ENCODE results near the gene KHDRBS2.

Gene KHDRBS2

GRCh38 chr6:62013719-62014118 is 272.3 kb downstream of the KHDRBS2 start:
- H3K4me1 ChIP-seq (ENCODE audit: control insufficient read depth, insufficient read depth, low read length): no peaks in the 10 kb centered on the region
- no peaks in the 10 kb centered on the region for H3K9me3 ChIP-seq (ENCODE audit: control insufficient read depth, low read length)
- H3K27me3 ChIP-seq (replicated peaks; ENCODE audit: control insufficient read depth, insufficient read depth, low read length): no peaks in the 10 kb centered on the region
- H3K36me3 ChIP-seq (ENCODE audit: control insufficient read depth, insufficient read depth, low read length, severe bottlenecking): no peaks in the 10 kb centered on the region
- DNase-seq (ENCODE audit: low read depth): no peak
- no peak overlapping the region for H3K9ac ChIP-seq (ENCODE audit: low read length)
- H3K4me3 ChIP-seq (ENCODE audit: low read length): no peak overlapping the region

- Histone ChIP-seq H3K36me3 (ENCODE audit: control insufficient read depth, insufficient read depth, low read length, severe bottlenecking) (no peaks in the 10 kb centered on the region), H3K27me3 (replicated peaks; ENCODE audit: control insufficient read depth, insufficient read depth, low read length) (no peaks in the 10 kb centered on the region), H3K4me3 (ENCODE audit: low read length) (no peak overlapping the region), H3K9ac (ENCODE audit: low read length) (no peak overlapping the region), H3K9me3 (ENCODE audit: control insufficient read depth, low read length) (no peaks in the 10 kb centered on the region), H3K4me1 (ENCODE audit: control insufficient read depth, insufficient read depth, low read length) (no peaks in the 10 kb centered on the region)
- no peak for DNase-seq (ENCODE audit: low read depth)
These were observed 276.6 kb downstream of the KHDRBS2 start for GRCh38 chr6:62009445-62009844.

GRCh38 chr6:61989616-61990015 is 296.4 kb downstream of the KHDRBS2 start:
- H3K9ac ChIP-seq (ENCODE audit: low read length): no peak overlapping the region
- no peaks in the 10 kb centered on the region for H3K27me3 ChIP-seq (replicated peaks; ENCODE audit: control insufficient read depth, insufficient read depth, low read length)
- H3K9me3 ChIP-seq (ENCODE audit: control insufficient read depth, low read length): no peaks in the 10 kb centered on the region
- no peaks in the 10 kb centered on the region for H3K4me1 ChIP-seq (ENCODE audit: control insufficient read depth, insufficient read depth, low read length)
- DNase-seq (ENCODE audit: low read depth): no peak
- H3K4me3 ChIP-seq (ENCODE audit: low read length): no peak overlapping the region
- H3K36me3 ChIP-seq (ENCODE audit: control insufficient read depth, insufficient read depth, low read length, severe bottlenecking): no peaks in the 10 kb centered on the region

GRCh38 chr6:61980622-61981021 is 305.4 kb downstream of the KHDRBS2 start:
- Histone ChIP-seq H3K4me1 (ENCODE audit: control insufficient read depth, insufficient read depth, low read length) (no peaks in the 10 kb centered on the region), H3K36me3 (ENCODE audit: control insufficient read depth, insufficient read depth, low read length, severe bottlenecking) (no peaks in the 10 kb centered on the region), H3K9me3 (ENCODE audit: control insufficient read depth, low read length) (no peaks in the 10 kb centered on the region), H3K4me3 (ENCODE audit: low read length) (no peak overlapping the region), H3K27me3 (replicated peaks; ENCODE audit: control insufficient read depth, insufficient read depth, low read length) (no peaks in the 10 kb centered on the region), H3K9ac (ENCODE audit: low read length) (no peak overlapping the region)
- no peak for DNase-seq (ENCODE audit: low read depth)

GRCh38 chr6:61977947-61978346 is 308.1 kb downstream of the KHDRBS2 start:
- Histone ChIP-seq H3K36me3 (ENCODE audit: control insufficient read depth, insufficient read depth, low read length, severe bottlenecking) (no peaks in the 10 kb centered on the region), H3K4me1 (ENCODE audit: control insufficient read depth, insufficient read depth, low read length) (no peaks in the 10 kb centered on the region), H3K27me3 (replicated peaks; ENCODE audit: control insufficient read depth, insufficient read depth, low read length) (no peaks in the 10 kb centered on the region), H3K9me3 (ENCODE audit: control insufficient read depth, low read length) (no peaks in the 10 kb centered on the region), H3K4me3 (ENCODE audit: low read length) (no peak overlapping the region), H3K9ac (ENCODE audit: low read length) (no peak overlapping the region)
- DNase-seq (ENCODE audit: low read depth): no peak

GRCh38 chr6:61977099-61977498 is 308.9 kb downstream of the KHDRBS2 start:
- no peaks in the 10 kb centered on the region for H3K9me3 ChIP-seq (ENCODE audit: control insufficient read depth, low read length)
- H3K4me1 ChIP-seq (ENCODE audit: control insufficient read depth, insufficient read depth, low read length): no peaks in the 10 kb centered on the region
- no peak for DNase-seq (ENCODE audit: low read depth)
- H3K4me3 ChIP-seq (ENCODE audit: low read length): no peak overlapping the region
- H3K9ac ChIP-seq (ENCODE audit: low read length): no peak overlapping the region
- no peaks in the 10 kb centered on the region for H3K27me3 ChIP-seq (replicated peaks; ENCODE audit: control insufficient read depth, insufficient read depth, low read length)
- H3K36me3 ChIP-seq (ENCODE audit: control insufficient read depth, insufficient read depth, low read length, severe bottlenecking): no peaks in the 10 kb centered on the region

- Histone ChIP-seq H3K36me3 (ENCODE audit: control insufficient read depth, insufficient read depth, low read length, severe bottlenecking) (no peaks in the 10 kb centered on the region), H3K9ac (ENCODE audit: low read length) (no peak overlapping the region), H3K4me3 (ENCODE audit: low read length) (no peak overlapping the region), H3K4me1 (ENCODE audit: control insufficient read depth, insufficient read depth, low read length) (no peaks in the 10 kb centered on the region), H3K9me3 (ENCODE audit: control insufficient read depth, low read length) (peaks cover 6% of the 10 kb centered on the region), H3K27me3 (replicated peaks; ENCODE audit: control insufficient read depth, insufficient read depth, low read length) (no peaks in the 10 kb centered on the region)
- no peak for DNase-seq (ENCODE audit: low read depth)
These were observed 326.8 kb downstream of the KHDRBS2 start for GRCh38 chr6:61959196-61959595.

GRCh38 chr6:61953851-61954250 is 332.2 kb downstream of the KHDRBS2 start:
- DNase-seq (ENCODE audit: low read depth): no peak
- Histone ChIP-seq H3K4me3 (ENCODE audit: low read length) (no peak overlapping the region), H3K27me3 (replicated peaks; ENCODE audit: control insufficient read depth, insufficient read depth, low read length) (no peaks in the 10 kb centered on the region), H3K9me3 (ENCODE audit: control insufficient read depth, low read length) (peaks cover 6% of the 10 kb centered on the region), H3K36me3 (ENCODE audit: control insufficient read depth, insufficient read depth, low read length, severe bottlenecking) (no peaks in the 10 kb centered on the region), H3K4me1 (ENCODE audit: control insufficient read depth, insufficient read depth, low read length) (no peaks in the 10 kb centered on the region), H3K9ac (ENCODE audit: low read length) (no peak overlapping the region)

- no peak overlapping the region for H3K4me3 ChIP-seq (ENCODE audit: low read length)
- no peak for DNase-seq (ENCODE audit: low read depth)
- H3K4me1 ChIP-seq (ENCODE audit: control insufficient read depth, insufficient read depth, low read length): no peaks in the 10 kb centered on the region
- H3K27me3 ChIP-seq (replicated peaks; ENCODE audit: control insufficient read depth, insufficient read depth, low read length): no peaks in the 10 kb centered on the region
- no peaks in the 10 kb centered on the region for H3K36me3 ChIP-seq (ENCODE audit: control insufficient read depth, insufficient read depth, low read length, severe bottlenecking)
- H3K9me3 ChIP-seq (ENCODE audit: control insufficient read depth, low read length): no peaks in the 10 kb centered on the region
- H3K9ac ChIP-seq (ENCODE audit: low read length): no peak overlapping the region
These were observed 334.4 kb downstream of the KHDRBS2 start for GRCh38 chr6:61951586-61951985.

GRCh38 chr6:61950811-61951210 is 335.2 kb downstream of the KHDRBS2 start:
- Histone ChIP-seq H3K27me3 (replicated peaks; ENCODE audit: control insufficient read depth, insufficient read depth, low read length) (no peaks in the 10 kb centered on the region), H3K36me3 (ENCODE audit: control insufficient read depth, insufficient read depth, low read length, severe bottlenecking) (no peaks in the 10 kb centered on the region), H3K9ac (ENCODE audit: low read length) (no peak overlapping the region), H3K4me1 (ENCODE audit: control insufficient read depth, insufficient read depth, low read length) (no peaks in the 10 kb centered on the region), H3K4me3 (ENCODE audit: low read length) (no peak overlapping the region), H3K9me3 (ENCODE audit: control insufficient read depth, low read length) (no peaks in the 10 kb centered on the region)
- DNase-seq (ENCODE audit: low read depth): no peak

- Histone ChIP-seq H3K36me3 (ENCODE audit: control insufficient read depth, insufficient read depth, low read length, severe bottlenecking) (no peaks in the 10 kb centered on the region), H3K27me3 (replicated peaks; ENCODE audit: control insufficient read depth, insufficient read depth, low read length) (no peaks in the 10 kb centered on the region), H3K4me3 (ENCODE audit: low read length) (no peak overlapping the region), H3K9ac (ENCODE audit: low read length) (no peak overlapping the region), H3K4me1 (ENCODE audit: control insufficient read depth, insufficient read depth, low read length) (no peaks in the 10 kb centered on the region), H3K9me3 (ENCODE audit: control insufficient read depth, low read length) (no peaks in the 10 kb centered on the region)
- no peak for DNase-seq (ENCODE audit: low read depth)
These were observed 336.1 kb downstream of the KHDRBS2 start for GRCh38 chr6:61949971-61950370.

- Histone ChIP-seq H3K9me3 (ENCODE audit: control insufficient read depth, low read length) (no peaks in the 10 kb centered on the region), H3K4me1 (ENCODE audit: control insufficient read depth, insufficient read depth, low read length) (no peaks in the 10 kb centered on the region), H3K27me3 (replicated peaks; ENCODE audit: control insufficient read depth, insufficient read depth, low read length) (no peaks in the 10 kb centered on the region), H3K4me3 (ENCODE audit: low read length) (no peak overlapping the region), H3K9ac (ENCODE audit: low read length) (no peak overlapping the region), H3K36me3 (ENCODE audit: control insufficient read depth, insufficient read depth, low read length, severe bottlenecking) (no peaks in the 10 kb centered on the region)
- no peak for DNase-seq (ENCODE audit: low read depth)
These were observed 336.9 kb downstream of the KHDRBS2 start for GRCh38 chr6:61949161-61949560.

Data from adipocyte (in vitro differentiated cells).